Measurements from ENCODE around the gene POLR2I.

The POLR2I gene

DNA sequence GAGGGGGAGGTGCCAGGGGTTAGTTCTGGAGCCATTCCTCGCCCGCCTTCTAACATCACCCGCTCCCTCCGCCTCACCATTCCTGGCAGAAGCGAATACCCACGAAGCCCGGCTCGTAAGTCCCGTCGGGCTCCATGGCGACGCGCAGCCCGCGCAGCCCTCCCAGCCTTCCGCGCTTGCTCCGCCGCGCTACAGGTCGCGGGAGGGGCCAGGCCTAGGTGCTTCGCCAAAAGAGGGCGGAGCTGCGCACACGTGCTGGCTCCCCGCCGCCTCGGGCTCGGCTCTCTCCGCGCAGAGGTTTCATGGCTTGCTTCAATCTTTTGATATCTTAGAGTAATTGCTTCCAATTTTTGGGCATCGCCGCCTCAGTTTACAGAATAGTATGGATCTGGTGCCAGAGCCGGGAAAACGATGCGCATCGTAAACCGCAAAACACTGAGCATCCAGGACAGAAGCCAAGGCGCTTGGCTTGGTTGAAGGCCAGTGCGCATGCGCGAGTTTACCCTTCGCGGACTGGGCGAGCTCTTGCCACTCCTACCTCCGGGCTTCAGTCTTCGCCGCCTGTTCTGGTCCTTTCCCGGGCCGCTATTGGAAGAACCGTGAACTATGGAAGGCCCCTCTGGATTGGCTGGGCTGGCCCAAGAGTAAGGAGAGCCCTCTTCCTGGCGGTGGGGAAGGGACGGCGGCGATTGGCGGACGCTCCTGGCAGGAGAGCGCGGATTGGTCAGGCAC is at the start of gene POLR2I:
Gene POLR2I (minus strand): TSS at position 155 of the 732 bp plus-strand sequence. CDS start 19 bp downstream, at position 136.
- DNase-seq (ENCODE audit: insufficient read length, low spot score) (peak; percentile 99), FAIRE-seq (peak; percentile 95)

DNA sequence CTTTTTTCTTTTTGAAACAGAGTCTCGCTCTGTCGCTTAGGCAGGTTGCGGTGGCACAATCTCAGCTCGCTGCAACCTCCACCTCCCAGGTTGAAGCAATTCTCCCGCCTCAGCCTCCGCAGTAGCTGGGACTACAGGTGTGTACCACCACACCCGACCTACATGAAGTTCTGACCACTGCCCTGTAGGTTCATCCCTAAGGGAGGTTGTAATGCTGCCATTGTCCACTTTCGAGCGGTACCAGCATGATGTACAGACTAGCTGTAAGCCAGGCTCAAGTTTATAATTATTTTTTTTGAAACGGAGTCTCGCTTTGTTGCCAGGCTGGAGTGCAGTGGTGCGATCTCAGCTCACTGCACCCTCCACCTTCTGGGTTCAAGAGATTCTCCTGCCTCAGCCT is 49.1 kb upstream of the POLR2I start:
- FAIRE-seq: no peak
- DNase-seq (ENCODE audit: insufficient read length, low spot score): no peak

DNA sequence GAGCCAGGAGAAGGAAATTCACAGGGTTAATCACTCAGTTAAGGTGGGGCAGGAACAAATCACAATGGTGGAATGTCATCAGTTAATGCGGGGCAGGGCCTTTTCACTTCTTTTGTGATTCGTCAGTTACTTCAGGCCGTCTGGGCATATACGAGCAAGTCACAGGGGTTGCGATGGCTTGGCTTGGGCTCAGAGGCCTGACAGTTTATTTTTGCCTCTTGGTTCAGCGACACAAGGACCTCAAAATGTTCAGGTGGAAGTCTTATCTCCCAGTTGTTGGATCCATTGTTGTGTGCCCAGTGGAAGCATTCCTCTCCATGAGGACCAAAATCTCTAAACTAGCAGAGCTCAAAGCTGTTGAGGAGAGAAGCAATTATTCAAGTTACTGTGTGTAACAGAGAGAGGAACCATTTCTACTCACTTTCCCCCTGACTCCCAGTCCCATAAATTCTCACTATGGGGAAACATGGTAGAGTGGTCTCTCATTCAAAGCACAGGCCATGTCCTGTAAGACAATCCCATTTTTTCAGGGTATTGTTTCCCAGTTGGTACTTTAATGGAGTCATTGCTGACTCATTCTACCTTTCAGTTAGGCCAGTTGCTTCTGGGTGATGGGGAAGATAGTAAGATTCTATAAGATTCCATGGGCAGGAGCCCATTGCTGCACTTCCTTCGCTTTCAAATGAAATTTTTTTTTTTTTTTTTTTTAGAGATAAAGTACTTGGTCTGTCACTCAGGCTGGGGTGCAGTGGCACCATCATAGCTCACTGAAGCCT is 46.3 kb upstream of the POLR2I start:
- DNase-seq (ENCODE audit: insufficient read length, low spot score) (no peak), FAIRE-seq (no peak)

DNA sequence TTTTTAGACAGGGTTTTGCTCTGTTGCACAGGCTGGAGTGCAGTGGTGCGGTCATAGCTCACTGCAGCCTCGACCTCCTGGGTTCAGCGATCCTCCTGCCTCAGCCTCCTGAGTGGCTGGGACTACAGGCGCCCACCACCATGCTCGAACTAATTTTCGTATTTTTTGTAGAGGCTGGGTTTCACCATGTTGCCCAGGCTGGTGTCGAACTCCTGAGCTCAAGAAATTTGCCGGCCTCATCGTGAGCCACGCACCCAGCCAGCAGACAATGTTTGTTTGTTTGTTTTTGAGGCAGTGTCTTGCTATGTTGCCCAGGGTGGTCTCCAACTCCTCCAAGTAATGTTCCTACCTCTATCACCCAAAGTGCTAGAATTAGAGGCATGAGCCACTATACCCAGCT is 38.5 kb upstream of the POLR2I start:
- FAIRE-seq: no peak
- DNase-seq (ENCODE audit: insufficient read length, low spot score): no peak

DNA sequence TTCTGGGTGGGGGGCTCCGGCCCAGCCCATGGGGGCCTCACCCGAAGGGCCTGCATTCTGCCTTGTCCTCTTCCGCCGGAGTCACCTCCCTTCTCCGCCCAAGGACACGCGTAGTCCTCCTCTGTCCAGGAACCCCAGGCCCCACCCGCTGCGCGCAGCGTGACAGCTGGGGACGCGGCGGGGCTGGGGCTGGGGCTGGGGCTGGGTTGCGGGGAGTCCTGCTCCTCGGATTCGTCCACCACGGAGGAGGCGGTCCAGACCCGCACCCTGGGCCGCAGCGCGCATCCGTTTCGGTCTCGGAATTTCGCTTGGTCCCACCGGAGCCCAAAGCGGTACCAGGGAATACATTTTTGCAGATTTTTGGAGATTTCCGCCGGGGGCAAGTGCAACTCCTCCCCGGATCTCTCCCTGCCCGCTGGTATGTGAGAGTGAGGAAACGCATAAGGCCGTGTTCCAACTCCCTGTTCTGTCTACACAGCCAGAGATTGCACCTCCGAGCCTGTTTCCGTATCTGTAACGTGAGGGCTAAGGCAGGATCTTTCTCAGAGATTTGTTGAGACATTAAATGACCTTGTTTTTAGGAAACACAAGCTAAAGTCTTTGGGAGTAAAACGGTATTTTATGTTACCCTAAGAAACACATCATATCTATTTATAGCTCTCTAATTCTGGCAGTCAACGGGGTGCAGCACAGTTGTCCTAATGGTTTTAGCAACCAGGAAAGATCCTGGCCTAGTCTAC is 37.8 kb upstream of the POLR2I start, which contains the start of gene COX7A1:
Gene COX7A1 (minus strand): TSS at position 96 of the 740 bp plus-strand sequence. CDS start 40 bp downstream, at position 56.
- FAIRE-seq (no peak), DNase-seq (ENCODE audit: insufficient read length, low spot score) (no peak)

DNA sequence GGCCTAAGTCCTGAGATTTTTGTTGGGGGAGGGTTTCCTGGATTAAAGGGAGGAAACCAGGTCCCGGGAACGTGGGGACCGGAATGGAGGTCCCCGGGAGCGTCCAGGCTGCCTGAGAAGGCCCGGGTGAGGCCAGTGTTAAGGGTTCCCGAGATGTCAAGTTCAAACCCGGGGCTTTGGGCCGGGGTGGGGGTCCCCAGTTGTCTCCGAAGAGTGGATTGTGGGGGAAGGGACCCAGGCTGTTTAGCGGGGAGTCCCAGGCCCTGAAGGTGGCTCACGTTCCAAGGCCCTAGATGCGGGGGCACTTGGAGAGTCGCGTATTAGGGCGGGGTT is 37.3 kb upstream of the POLR2I start:
- no peak for DNase-seq (ENCODE audit: insufficient read length, low spot score)
- FAIRE-seq: no peak

DNA sequence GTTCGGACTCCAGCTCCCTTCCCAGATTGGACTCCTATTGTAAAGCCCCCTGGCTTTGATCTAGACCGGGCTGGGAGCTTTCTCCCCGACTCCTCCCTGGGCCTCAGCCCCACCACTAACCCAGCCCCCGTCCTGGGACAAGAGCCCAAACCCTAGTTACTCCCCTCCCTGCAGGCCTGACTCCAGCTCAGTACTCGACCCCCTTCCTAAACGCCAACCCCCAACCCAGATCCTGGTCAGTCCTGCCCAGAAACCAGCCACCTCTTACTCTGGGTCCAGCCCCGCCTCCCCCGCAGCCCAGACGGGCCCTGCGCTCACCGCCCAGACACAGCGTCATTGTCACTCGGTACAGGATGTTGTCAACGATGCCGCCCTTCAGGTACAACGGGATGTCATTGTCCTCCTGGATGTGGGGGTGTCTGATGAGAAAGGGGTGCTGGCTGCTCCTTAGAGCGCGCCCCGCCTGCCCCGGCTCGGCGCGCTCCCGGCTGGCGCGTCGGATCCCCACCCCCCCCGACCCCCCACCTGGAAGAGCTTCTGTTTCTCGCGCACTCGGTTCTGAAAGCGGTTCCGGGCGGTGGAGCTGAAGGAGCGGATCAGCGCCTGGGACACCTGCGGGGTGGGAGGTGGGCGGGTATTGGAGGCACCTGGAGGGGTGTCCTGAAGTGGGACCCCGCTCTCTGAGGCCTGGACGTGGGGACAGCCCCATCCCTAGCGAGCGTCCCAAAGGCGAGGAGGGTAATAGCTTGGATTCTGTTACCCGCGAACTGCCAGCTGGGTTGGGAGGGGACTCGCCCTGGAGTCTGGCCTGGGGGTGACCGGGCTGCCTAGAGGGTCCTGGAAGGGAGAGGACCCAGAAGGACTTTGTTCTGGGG is 36.7 kb upstream of the POLR2I start:
- FAIRE-seq (no peak), DNase-seq (ENCODE audit: insufficient read length, low spot score) (no peak)

DNA sequence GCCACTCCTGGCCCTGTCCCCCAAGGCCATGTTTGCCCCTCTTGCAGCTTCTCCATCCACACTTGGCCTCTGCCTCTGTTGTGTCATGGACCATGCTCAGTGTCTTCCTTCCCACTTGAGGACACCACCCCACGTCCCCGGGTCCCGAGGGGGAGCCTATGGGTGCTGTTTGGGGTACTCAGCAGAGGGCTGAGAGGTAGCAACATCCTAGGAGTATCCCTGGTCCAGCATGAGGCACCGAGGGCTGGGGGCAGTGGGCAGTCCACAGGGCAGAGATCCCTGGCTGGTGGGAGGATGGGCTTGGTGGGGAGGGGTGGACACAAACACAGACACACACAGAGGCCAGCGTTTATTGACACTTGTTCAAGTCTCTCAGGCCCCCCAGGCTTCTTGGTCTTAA is 35.9 kb upstream of the POLR2I start:
- FAIRE-seq: no peak
- DNase-seq (ENCODE audit: insufficient read length, low spot score): no peak

DNA sequence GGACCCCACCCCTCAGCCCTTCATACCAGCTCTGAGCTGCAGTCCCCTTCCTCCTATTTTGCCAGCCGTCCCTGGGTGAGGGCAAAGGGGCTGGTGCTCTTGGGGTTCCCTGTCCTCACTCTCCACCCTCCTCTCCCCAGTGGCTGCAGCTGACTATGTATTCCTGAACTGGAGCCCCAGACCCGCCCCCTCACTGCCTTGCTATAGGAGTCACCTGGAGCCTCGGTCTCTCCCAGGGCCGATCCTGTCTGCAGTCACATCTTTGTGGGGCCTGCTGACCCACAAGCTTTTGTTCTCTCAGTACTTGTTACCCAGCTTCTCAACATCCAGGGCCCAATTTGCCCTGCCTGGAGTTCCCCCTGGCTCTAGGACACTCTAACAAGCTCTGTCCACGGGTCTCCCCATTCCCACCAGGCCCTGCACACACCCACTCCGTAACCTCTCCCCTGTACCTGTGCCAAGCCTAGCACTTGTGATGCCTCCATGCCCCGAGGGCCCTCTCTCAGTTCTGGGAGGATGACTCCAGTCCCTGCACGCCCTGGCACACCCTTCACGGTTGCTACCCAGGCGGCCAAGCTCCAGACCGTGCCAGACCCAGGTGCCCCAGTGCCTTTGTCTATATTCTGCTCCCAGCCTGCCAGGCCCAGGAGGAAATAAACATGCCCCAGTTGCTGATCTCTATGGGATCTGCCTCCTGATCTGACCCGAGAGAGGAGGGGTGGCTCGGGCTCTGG is 35.2 kb upstream of the POLR2I start:
- FAIRE-seq (no peak), DNase-seq (ENCODE audit: insufficient read length, low spot score) (no peak)

DNA sequence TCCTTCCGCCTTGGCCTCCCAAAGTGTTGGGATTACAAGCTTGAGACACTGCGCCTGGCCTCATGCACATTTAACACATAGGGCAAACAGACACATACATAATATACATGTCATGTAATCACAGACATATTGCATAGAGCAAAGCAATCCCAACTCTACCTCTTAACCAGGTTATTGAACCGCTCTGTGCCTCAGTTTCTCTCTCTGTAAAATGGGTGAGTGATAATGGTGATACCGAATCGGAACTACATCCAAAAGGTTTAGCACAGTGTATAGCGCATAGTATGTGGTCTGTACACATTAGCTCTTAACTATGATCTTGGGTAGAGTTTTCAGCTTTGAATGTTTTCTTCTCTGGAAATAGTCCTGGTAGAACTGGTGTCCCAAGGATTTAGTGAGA is 29.9 kb upstream of the POLR2I start:
- DNase-seq (ENCODE audit: insufficient read length, low spot score) (no peak), FAIRE-seq (no peak)

DNA sequence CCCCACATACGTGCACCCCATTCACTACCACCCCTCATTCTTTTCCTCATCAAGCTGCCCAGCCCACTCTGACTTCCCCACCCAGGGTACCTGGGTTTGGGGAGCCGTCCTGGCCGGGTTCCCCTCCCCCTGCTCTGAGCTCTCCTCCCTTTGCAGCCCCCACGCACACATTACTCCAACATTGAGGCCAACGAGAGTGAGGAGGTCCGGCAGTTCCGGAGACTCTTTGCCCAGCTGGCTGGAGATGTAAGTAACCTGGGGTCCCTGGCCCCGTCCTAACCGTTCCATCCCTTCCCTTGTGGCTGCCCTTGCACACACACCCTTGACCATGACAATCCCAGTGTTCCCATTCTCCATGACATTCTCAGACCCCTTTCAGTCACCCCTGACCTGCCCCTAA is 27.8 kb upstream of the POLR2I start:
- FAIRE-seq: no peak

DNA sequence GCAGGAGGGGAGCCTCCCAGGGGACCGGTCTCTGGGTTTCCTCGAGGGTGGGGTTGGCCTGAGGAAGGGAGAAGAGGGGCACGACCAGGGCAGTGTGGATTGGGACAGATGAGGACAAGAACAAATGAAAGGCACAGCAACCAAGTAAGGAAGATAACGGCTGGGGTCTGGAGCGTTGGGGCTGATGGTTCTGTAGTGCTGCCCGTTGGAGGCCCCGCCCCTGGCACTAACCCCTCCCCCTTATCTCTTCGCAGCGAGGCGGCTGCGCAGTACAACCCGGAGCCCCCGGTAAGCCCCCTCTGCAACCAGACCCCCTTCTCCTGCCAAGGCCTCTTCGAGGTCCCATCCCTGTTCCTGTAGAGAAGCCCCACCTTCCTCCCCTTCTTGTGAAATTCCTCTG is 27.4 kb upstream of the POLR2I start:
- no peak for FAIRE-seq
- no peak for DNase-seq (ENCODE audit: insufficient read length, low spot score)

More for the DNA sequence above, 27.8 kb upstream of the POLR2I start:
- DNase-seq (ENCODE audit: insufficient read length, low spot score): no peak

DNA sequence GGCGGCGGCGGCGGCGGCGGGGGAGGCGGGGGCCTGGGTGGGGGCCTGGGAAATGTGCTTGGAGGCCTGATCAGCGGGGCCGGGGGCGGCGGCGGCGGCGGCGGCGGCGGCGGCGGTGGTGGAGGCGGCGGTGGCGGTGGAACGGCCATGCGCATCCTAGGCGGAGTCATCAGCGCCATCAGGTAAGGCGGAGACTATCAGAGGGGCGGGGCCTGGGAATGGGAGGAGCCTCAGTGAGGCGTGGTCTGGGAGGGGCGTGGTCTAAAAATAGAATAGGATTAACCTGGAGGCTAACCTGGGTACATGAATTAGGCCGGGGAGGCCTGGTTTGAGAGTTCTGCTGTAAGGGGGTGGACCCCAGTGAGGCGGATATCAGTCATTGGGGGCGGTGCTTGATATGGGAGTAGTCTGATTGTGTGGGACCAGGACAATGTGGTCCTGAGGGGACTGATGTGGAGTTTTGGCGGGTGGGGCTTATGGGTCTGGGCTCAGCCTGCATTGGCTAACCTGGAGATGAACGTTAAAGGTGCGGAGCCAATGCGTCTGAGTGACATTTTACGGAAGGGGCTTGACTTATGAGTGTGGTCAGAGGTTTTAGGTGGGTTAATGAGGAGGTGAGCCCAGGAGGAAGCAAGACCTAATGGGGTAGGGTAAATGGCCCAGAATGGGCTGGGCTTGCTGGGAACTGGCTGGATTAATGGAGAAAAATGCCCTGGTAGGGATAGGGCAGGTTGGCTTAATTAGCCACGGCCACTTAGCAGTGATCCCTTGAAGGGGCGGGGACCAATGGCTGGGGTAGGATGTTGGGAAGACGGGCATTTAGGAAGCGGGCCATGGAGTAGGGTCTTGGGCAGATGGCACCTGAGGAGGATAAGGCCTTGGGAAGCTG is 26.6 kb upstream of the POLR2I start:
- FAIRE-seq: peak; percentile 60

DNA sequence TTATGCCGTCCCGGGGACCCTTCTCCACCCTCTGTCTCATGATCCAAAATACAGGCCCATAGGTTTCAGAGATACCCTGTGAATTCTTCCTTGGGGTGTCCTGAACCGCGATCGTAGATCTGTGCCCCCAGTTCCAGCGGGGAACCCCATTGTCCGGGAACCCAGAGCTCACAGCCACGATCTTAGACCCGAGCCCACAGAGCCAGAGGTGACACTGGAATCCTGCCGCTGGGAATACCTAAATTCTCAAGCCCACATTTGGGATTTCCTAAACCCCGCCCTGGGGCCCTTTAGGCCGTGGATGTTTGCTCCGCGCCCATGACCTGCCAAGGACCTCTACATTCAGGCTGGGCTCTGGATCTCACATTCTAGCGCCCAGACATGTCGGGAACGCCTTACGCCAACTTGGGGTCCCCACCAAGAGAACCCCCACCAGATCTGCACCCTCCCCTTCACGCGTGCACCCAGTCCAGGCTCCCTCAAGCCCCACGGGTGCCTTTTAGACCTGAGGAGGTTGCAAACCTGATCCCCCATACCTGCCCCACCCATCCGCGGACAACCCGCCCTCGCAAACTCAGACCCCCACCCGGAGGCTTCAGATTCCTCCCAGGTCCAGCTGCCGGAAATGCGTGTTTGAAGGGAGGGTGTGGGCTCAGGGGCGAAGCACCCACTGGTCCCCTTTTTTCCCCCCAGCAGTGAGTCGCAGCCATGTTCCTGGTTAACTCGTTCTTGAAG is 25.8 kb upstream of the POLR2I start:
- FAIRE-seq: no peak
- DNase-seq (ENCODE audit: insufficient read length, low spot score): peak; percentile 68

More for the DNA sequence above, 26.6 kb upstream of the POLR2I start:
- peak; percentile 85 for DNase-seq (ENCODE audit: insufficient read length, low spot score)

DNA sequence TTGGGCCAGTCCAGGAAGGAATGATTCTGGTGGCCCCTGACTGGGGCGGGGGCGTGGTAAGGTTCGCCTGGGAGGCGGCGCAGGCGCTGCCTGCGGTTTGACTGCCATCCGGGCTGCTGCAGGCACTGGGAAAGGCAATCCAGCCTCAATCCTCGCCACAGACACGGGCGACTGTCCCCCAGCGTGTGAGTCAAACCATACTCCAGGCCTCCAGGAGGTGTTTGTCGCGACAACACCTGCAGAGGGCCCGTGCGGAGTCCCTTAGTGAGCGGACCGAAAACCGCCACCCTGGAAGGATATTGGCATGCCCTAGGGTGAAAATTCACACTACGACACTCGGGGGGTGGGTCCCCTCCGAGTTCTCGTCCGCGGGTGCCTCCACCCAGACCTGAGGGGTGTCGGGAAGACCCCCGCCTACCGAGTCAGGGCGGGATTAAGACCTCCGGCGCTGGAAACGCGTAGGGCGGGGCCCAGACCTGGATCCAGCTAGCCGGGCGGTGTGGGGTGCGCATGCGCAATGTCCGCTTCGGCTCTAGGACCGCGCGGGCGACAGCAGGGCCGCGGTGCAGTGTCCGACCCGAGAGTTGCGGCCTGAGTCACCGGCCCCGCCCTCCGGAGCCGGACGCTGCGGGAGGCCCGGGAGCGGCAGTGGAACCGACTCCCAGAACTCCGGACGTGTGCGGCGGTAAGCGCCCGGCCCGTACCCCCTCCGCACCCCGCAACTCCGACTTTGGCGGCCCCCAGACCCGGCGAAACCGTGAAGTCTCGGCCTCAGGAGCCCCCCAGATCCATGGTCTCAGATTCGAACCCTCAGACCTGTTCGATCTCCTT is 25.0 kb upstream of the POLR2I start, which contains the start of gene CAPNS1:
Gene CAPNS1 (plus strand): TSS at position 594 of the 831 bp plus-strand sequence. CDS start 946 bp downstream, outside the sequence.
- DNase-seq (ENCODE audit: insufficient read length, low spot score): peak; percentile 96
- peak; percentile 86 for FAIRE-seq

DNA sequence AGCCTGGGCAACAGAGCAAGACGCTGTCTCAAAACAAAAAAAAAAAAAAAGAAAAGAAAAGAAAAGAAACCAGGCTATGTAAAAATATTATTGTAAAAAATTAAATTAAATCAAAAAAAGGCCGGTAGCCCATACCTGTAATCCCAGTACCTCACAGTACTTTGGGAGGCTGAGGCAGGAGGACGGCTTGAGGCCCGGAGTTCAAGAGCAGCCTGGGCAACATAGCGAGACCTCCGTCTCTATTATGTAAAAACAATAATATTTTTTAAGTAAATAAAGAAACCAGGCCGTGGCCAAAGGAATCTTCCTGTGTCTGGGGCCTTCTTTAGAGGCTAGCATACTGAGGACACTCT is 24.4 kb upstream of the POLR2I start:
- FAIRE-seq: no peak

More for the DNA sequence above, 24.4 kb upstream of the POLR2I start:
- DNase-seq (ENCODE audit: insufficient read length, low spot score): no peak
